Measurements from ENCODE around the gene DKKL1. TPM values are rescaled to one million over a fixed set of nuclear protein-coding genes. Genes with fewer than 3 reads are reported as not detected.

The DKKL1 gene
- total RNA-seq, 1 donor from 2014 or later = 0.92 TPM

GRCh38 chr19:49393881-49394280 is 30.2 kb downstream of the DKKL1 start:
- no peaks in the 10 kb centered on the region for H3K36me3 ChIP-seq
- DNase-seq = no peak
- TF ChIP-seq, protein P1, sequence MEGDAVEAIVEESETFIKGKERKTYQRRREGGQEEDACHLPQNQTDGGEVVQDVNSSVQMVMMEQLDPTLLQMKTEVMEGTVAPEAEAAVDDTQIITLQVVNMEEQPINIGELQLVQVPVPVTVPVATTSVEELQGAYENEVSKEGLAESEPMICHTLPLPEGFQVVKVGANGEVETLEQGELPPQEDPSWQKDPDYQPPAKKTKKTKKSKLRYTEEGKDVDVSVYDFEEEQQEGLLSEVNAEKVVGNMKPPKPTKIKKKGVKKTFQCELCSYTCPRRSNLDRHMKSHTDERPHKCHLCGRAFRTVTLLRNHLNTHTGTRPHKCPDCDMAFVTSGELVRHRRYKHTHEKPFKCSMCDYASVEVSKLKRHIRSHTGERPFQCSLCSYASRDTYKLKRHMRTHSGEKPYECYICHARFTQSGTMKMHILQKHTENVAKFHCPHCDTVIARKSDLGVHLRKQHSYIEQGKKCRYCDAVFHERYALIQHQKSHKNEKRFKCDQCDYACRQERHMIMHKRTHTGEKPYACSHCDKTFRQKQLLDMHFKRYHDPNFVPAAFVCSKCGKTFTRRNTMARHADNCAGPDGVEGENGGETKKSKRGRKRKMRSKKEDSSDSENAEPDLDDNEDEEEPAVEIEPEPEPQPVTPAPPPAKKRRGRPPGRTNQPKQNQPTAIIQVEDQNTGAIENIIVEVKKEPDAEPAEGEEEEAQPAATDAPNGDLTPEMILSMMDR (IDR thresholded peaks at IDR 0.05) = no peak
- no peaks in the 10 kb centered on the region for H3K27me3 ChIP-seq (ENCODE audit: low read depth)
- no peak overlapping the region for H3K27ac ChIP-seq
- no peak for ATAC-seq
- intact Hi-C loops (cut with DNase I) = loop anchor here (10.0 kb wide), 1 partner anchor 51 kb away; the partner anchor contains the start of gene SLC17A7
- no peak overlapping the region for H3K4me3 ChIP-seq
- H3K4me1 ChIP-seq = no peaks in the 10 kb centered on the region
- H3K9me3 ChIP-seq = no peaks in the 10 kb centered on the region

- DNase-seq (peak; percentile 74), ATAC-seq (peak; percentile 66 to 71)
These were observed 32.1 kb downstream of the DKKL1 start for GRCh38 chr19:49395581-49396407.

DNA sequence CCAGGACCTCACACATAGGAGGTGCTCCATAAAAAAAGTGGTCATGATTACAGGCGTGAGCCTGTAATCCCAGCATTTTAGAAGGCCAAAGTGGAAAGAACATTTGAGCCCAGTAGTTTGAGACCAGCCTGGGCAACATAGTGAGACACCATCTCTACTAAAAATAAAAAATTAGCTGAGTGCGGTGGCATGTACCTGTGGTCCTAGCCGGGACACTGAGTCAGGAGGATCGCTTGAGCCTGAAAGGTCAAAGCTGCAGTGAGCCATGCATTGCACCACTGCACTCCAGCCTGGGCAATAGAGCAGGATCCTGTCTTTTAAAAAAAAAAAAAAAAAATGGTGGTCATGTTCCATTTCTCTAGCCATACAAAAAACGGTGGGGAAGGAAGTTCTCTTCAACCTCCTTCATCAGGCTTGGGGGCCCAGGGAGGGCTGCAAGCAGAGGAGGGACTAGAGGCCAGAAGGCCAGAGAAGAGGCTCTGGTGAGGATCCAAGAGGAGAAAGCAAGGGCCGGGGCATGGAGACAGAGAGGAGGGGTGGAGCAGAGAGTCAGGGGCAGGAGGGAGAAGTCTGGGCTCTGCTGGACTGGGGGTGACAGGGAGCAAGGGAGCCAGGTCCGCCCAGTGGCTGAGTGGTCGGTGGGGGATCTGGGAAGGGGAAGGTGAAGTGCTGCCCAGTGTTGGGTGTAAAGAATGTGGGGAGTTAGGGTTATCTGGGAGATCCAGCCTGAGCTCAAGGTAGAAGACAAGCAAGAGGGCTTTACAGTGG is 33.2 kb downstream of the DKKL1 start:
- Histone ChIP-seq H3K4me1 (no peaks in the 10 kb centered on the region), H3K36me3 (no peaks in the 10 kb centered on the region), H3K9me3 (no peaks in the 10 kb centered on the region), H3K4me3 (no peak overlapping the region), H3K27me3 (ENCODE audit: low read depth) (no peaks in the 10 kb centered on the region), H3K27ac (peak overlapping the region; percentile 41)
- DNase-seq = no peak
- no peak for ATAC-seq
- intact Hi-C loops (cut with DNase I) = loop anchor here (10.0 kb wide), 1 partner anchor 48 kb away; the partner anchor contains the start of gene SLC17A7
- TF ChIP-seq, protein P1 (IDR thresholded peaks at IDR 0.05) = no peak

More at GRCh38 chr19:49395581-49396407, 32.1 kb downstream of the DKKL1 start:
- Histone ChIP-seq H3K4me1 (no peaks in the 10 kb centered on the region), H3K27ac (peak overlapping the region; percentile 53), H3K9me3 (no peaks in the 10 kb centered on the region), H3K36me3 (no peaks in the 10 kb centered on the region), H3K27me3 (ENCODE audit: low read depth) (no peaks in the 10 kb centered on the region), H3K4me3 (peak overlapping the region; percentile 13)
- intact Hi-C loops (cut with DNase I) = loop anchor here (10.0 kb wide), 1 partner anchor 49 kb away; the partner anchor contains the start of gene SLC17A7
- TF ChIP-seq, protein P1 (IDR thresholded peaks at IDR 0.05) = no peak

DNA sequence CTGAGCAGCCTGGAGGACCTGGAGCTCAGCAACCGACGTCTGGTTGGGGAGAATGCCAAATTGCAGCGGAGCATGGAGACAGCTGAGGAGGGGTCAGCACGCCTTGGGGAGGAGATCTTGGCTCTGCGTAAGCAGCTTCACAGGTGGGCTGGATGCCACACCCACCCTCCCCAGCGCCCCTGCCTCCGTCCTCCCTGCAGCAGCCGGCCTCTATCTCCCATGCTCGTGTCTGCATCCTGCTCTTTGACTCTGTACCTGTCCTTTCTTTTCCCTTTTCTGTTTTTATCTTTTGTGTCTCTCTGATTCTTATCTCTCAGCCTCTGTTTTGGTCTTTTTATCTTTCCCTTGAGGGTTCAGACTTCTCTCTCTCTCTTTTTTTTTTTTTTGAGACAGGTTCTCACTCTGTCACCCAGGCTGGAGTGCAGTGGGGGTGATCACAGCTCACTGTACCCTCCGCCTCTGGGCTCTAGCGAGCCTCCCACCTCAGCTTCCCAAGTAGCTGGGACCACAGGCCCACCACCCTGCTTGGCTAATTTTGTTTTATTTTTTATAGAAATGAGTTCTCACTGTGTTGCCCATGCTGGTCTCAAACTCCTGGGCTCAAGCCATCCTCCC is 34.4 kb downstream of the DKKL1 start:
- Histone ChIP-seq H3K36me3 (no peaks in the 10 kb centered on the region), H3K4me3 (no peak overlapping the region), H3K9me3 (no peaks in the 10 kb centered on the region), H3K27me3 (ENCODE audit: low read depth) (no peaks in the 10 kb centered on the region), H3K4me1 (no peaks in the 10 kb centered on the region), H3K27ac (no peak overlapping the region)
- TF ChIP-seq, protein P1 (IDR thresholded peaks at IDR 0.05) = no peak
- intact Hi-C loops (cut with DNase I) = loop anchor here (10.0 kb wide), 1 partner anchor 47 kb away; the partner anchor contains the start of gene SLC17A7
- ATAC-seq (no peak), DNase-seq (no peak)

GRCh38 chr19:49398931-49399330 is 35.3 kb downstream of the DKKL1 start:
- no peaks in the 10 kb centered on the region for H3K4me1 ChIP-seq
- no peak for DNase-seq
- intact Hi-C loops (cut with DNase I) = loop anchor here (10.0 kb wide), 1 partner anchor 46 kb away; the partner anchor contains the start of gene SLC17A7
- H3K36me3 ChIP-seq = no peaks in the 10 kb centered on the region
- ATAC-seq = no peak
- TF ChIP-seq, protein P1 (IDR thresholded peaks at IDR 0.05) = no peak
- H3K27me3 ChIP-seq (ENCODE audit: low read depth) = no peaks in the 10 kb centered on the region
- H3K4me3 ChIP-seq = no peak overlapping the region
- no peak overlapping the region for H3K27ac ChIP-seq
- H3K9me3 ChIP-seq = no peaks in the 10 kb centered on the region
